KG1 (cell line): ENCODE data around the gene GLG1.
"Not testable (repeated sequence)": the region's sequence is repeated elsewhere in the genome, so short reads cannot be mapped to it uniquely, and the experiment has no call there.

Experiments used
- DNase-seq: peaks from one replicate; lab custom pipeline; 2025; lab: John Stamatoyannopoulos, UW

The GLG1 gene

DNA sequence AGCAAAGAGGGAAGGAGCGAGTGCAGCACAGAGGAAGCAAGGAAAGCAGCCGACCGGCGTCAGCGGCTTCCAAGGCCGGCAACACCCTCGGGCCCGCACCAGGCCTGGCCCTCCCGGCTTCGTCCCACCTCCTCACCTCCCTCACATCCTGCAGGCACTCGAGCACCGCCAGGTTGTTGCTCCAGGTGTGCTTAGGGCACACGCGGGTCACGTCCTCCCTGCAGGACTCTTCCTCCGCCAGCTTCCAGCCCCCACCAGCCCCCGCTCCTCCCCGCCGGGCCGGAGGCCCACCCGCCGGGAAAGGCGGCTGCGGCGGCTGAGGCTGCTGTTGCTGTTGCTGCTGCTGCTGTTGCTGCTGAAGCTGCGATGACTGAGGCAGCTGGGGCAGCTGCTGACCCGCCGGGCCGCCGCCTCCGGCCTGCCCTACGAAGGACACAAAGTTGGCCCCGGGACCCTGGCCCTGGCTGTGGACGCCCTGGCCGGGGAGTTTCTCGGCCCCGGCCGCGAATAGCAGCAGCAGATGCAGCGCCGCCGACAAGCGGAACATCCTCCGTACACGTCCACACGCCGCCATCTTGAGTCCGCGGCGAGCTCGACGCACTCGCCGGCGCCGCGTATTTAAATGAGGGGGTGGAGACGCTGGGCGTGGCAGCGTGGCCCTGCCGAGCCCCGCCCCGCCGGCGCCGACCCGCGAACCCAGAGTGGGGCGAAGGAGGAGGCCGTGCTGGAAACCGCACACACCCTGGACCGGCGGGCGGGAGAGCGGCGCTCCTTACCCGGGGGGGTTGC is at the start of gene GLG1:
TSS of gene GLG1 (minus strand) at position 594 of the 789 bp plus-strand sequence. CDS start at position 574, 20 bp downstream.
- peak; percentile 80 for DNase-seq

DNA sequence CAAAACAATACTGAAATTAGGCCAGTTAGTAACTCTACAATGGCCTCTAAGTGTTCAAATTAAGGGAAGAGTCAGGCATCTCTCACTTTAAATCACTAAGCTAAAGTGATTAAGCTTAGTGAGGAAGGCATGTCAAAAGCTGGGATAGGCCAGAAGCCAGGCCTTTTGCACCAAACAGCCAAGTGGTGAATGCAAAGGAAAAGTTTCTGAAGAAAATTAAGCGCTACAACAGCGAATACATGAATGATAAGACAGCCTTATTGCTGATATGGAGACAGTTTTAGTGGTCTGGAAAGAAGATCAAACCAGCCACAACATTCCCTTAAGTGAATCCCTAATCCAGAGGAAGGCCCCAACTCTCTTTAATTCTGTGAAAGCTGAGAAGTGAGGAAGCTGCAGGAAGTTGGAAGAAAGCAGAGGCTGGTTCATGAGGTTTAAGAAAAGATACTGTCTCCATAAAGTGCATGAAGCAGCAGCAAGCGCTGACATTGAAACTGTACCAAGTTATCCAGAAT is 47.7 kb upstream of the GLG1 start:
- no peak for DNase-seq

DNA sequence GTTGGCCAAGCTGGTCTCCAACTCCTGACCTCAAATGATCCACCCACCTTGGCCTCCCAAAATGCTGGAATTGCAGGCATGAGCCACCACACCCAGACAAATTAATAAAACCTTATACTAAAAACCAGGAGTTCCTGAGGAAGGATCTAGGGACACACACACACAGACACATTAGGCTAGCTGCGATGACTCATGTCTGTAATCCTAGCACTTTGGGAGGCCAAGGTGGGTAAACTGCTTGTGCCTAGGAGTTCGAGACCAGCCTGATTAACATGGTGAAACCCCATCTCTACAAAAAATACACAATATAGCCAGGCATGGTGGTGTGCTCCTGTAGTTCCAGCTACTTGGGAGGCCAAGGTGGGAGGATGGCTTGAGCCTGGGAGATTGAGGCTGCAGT is 46.0 kb upstream of the GLG1 start:
- DNase-seq = not testable (repeated sequence)

DNA sequence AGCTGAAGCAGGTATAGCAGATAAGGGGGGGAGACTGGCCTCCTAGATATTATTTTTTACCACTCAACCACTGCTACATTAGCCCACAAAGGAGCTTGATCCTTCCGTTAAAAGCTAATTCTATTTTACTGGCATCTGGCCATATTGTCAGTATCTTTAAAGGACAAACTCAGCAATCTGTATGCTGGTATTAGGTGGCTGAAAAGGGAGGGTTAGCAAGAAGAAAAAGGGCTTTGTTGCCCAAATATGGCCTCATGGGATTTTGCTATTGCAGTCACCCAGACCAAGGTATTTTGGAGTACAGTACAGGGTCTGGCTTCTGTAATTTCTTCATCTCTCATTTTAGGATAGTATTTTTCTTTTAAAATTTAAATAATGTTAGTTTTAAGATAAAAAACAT is 45.3 kb upstream of the GLG1 start:
- DNase-seq = no peak

DNA sequence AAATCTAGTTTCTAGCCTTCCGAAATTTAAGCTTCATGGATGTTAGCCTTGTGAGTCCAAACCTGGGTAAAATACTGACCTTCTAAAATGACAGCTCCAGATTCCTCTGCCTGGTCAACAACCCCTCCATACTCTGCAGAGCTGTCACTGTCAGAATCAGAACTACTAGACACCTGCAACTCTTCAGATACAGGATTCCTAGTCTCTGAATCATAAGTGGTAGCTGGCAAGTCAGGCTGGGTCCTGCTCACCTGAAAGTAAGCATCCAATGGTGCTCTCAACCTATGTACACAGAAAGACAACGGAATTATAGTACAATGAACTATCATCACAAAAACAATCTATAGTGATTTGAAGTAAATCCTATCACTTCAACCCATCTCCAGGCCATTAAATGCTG is 44.9 kb upstream of the GLG1 start:
- no peak for DNase-seq

DNA sequence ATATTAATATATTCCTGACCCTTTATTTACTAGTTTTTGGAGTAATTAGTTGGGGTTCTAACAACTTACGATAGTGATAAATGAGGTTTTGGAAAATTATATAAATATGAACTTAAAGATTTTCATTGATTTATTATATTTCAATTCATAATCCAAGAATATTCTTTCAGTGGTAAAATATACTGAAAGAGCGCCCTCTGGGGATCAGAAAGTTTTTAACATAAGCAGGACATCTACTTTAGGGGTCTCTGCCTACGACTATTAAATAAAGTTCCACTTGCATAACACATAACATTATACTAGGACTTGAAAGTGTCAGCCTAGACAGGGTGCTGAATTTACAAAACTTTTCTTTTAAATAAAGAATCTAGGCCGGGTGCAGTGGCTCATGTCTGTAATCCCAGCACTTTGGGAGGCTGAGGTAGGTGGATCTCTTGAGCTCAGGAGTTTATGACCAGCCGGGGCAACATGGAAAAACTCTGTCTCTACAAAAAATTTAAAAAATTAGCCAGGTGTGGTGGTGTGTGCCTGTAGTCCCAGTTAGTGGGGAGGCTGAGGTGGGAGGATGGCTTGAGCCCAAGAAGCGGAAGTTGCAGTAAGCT is 44.2 kb upstream of the GLG1 start:
- DNase-seq = no peak

DNA sequence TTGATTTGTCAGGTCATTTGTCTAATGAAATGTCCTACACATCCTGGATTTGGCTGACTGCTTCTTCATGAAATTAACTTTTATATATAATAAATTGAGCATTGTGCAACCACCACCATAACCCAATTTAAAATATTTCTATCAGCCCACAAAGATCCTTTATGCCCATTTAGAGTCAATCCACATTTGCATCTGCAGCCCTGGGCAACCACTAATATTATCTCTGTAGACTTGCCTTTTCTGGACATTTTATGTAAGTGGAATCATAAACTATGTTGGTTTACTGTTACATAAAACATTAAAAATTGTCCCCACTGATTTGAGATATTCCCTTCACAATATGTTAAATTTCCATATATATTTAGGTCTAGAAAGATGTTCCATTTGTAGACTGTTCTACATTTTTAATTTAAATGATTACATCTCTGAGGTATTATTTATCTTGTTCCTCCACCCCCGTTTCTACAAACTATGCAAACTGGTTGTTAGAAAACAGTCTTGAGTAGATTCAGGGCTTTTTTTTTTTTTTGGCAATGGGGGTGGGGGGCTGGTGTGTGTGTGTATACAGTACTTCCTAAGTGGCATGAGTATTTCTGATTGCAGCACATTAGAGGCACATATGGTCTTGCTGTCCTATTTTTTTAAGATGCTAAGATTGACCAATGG is 43.1 kb upstream of the GLG1 start:
- DNase-seq = no peak

DNA sequence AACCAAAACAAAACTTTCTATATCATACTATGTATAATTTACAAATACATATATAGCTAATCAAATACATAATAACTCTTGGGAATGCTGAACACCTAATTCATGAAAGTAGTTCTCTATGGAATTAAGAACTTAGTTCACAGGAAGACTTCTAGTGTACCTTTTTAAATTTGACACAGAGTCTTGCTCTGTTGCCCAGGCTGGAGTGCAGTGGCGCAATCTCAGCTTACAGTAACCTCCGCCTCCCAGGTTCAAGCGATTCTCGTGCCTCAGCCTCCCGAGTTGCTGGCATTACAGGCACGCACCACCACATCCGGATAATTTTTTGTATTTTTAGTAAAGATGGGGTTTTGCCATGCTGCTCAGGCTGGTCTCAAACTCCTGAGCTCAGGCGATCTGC is 35.1 kb upstream of the GLG1 start:
- DNase-seq = no peak

DNA sequence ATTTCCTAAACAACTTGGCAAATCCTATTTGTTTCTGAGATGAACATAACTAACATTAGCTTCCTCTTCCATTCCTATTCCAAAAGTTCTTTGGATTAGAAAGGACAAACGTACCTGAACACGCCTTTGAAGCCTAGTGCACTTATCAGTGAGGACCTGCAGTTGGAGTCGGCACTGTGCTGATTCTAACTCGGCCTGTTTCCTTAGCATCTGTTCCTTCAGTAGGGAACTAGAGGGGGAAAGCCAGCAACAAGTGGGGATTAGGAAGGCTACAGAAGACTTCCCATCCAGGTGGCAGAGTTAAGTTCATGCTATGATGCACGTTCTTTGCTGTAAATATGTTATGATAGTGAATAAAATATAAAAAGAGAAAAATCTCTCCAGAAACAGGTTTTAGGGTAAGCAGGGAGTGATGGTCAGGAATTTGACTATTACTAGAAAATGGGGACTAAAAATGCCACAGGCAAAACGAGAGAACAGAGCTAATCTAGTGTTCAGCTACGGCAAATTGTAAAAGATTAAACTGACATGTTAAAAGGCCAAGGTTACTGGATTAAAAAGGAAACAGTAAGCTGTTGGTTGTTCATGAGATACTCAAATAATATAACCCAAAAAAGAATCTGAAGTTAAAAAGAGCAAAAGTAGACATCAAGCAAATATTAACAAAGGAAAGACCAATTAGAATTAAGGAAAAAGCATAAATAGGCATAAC is 31.0 kb upstream of the GLG1 start:
- no peak for DNase-seq

DNA sequence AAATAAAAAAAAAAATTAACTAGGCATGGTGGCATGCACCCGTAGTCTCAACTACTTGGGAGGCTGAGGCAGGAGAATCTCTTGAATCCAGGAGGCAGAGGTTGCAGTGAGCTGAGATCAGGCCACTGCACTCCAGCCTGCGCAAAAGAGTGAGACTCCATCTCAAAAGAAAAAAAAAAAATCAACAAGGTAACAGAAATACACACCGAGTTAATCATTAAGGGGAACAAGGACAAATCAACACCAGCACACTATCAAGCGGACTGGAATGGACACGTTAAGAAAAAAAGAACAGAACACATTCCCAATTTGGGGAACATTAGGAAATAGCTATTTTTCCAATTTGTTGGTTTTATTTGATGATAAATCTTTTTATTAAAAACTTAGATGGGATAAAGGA is 28.4 kb upstream of the GLG1 start:
- DNase-seq = no peak

DNA sequence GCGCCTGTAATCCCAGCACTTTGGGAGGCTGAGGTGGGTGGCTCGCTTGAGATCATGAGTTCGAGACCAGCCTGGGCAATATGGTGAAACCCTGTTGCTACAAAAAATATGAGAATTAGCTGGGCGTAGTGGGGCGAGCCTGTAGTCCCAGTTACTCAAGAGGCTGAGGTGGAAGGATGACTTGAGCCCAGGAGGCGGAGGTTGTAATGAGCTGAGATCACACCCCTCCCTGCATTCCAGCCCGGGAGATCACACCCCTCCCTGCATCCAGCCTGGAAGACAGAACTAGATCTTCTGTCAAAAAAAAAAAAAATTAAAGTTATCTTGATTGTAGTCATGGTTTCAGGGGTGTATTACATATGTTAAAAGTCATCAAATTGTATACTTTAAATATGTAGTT is 26.8 kb upstream of the GLG1 start:
- no peak for DNase-seq

DNA sequence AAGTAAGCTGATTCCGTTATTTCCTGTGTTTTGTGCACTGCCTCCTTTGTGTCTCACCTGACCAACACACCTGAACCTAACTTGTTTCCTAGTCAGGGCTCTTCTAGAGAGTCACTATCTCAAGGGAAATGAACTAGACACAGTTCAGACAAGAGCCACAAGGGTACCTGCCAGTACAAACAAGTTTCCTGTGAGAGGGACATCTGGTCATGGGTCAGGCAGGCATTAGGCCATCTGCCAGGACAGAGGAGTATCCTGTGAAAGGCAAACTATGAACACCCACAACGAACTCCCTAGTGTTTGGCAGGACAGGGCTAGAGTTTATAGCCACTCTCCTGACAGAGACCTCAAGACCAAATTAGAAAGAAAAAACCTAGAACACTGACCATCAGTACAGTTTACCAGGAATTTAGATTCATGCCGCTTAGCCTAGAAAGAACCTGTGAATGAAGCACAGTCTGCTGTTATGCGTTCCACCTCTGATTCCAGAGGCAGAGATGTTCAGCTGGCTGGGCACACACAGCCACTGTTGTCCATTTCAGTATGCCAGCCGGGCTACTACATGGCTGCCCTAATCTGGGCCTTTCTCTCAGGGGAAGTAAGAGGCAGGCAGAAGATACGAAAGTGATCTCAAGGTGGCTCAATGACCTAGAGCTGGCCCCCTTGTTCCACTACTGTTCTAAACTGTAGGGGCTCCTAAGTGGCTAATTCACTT is 20.7 kb upstream of the GLG1 start:
- no peak for DNase-seq

DNA sequence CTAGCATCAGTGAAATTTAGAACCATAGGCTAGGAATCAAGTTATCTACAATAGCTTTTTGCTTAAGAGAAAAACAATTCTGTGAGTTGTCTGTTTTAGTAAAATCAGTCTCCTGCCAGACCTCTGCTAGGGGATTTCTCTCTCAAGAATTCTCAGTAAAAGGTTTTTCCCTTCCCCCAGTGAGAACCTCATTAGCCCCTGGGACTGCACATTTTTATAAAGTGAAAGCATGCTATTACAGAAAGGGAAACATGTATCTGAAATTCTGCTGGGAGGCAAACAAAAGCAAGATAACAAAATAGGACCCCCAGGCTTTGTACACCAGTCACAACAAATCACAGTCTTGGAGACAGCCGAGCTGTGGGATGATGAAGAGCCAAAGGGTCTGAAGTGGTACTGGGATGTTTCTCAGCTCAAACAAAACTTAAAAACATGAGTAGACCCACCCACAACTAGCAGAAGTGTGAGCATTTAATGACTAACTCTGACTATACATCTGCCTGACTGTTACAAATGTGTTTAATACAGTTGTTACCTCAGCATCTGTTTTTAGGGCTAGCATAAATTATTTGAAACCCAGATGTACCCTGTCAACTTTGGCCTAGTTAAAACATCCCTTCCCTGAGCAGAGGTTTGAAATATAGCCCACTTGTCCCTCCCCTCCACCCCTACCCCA is 20.0 kb upstream of the GLG1 start:
- DNase-seq = no peak

DNA sequence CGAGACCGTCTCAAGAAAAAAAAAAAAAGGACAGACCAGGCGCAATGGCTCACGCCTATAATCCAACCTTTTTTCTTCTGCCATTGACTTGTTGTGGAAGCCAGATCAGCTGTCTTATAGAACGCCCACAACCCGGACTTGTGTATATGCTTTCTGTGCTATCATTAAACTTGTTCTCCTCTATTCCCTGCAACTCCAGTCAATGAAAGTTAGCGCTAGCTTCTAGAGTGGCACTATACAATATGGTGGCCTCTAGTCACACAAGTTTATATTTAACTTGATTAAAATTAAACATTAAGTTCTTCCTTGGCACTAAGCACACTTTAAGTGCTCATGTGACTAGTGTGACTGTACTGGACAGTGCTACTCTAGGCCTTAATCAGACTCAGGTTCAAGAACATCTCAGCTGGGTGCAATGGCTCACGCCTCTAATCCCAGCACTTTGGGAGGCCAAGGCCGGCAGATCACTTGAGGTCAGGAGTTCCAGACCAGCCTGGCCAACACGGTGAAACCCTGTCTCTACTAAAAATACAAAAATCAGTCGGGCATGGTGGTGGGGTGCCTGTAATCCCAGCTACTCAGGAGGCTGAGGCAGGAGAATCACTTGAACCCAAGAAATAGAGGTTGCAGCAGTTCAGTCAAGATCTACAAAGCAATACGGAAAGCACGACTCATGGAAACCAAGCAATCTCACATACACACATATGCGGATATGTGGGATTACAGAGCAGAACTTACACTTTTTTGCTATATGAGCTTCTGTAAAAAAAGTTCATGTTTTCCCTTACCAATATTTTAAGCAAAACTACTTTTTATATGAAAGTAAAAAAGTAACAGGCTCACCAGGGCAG is 18.8 kb upstream of the GLG1 start:
- no peak for DNase-seq

DNA sequence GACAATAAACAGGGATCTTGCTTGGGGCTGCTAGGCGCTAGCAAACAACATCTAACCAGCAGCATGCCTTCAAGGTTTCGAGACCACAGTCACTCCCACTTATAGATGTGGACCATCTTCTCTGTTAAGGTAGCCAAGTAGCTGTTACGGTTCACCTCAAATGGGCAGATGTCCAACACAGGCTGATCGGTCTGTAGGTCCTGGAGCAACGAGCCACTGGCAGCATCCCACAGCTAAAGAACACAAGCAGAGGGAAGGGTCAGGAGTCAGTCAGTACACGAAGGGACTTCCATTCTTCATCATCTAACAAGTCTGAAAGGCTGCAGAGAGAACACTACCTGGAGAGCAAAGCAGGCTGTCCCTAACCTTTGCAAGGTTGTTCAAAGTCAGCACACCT is 16.9 kb upstream of the GLG1 start:
- no peak for DNase-seq

DNA sequence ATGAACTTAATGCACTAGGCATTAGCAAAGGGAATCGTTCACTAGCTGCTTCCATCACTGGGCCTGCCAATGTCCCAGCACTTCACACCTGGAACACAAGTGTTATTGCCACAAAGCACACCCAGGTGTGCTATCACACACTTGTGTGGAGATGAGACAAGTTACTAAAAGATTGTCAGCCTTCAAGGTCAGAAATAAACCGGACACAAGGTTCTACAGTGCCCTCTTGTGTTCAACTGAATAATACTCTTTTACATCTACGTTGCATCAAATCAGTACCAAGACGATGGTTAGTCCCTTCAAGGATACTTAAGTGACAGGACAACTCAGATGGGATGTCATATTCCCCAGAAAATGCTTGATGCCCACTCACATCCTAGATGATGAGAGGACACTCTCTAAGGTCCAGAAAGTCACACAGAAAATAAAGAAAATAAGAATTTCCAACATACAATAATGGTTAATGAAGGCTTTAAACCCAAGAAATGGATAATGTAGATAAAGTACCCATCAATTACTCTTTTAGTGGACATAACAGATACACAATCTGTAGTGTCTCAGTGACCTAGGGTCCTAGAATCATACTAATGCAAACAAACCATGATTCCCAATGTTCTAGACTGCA is 16.4 kb upstream of the GLG1 start:
- no peak for DNase-seq

DNA sequence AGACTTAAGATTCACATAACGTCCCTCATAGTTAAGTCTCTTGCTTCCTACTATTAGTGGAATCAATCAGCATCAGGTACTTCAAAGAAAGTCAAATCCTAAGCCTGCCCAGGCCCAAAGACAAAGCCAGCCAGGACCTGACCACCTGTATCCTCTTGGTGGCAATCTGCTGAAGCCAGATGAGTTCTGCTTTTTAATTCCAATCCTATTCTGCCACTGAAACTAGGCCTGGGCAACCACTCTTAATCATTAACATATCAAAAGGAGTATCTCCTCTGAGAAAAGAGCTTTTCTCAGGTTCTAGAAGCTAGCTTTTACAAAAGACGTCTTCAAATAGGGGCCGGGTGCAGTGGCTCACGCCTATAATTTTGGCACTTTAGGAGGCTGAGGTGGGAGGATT is 15.1 kb upstream of the GLG1 start:
- DNase-seq = no peak

DNA sequence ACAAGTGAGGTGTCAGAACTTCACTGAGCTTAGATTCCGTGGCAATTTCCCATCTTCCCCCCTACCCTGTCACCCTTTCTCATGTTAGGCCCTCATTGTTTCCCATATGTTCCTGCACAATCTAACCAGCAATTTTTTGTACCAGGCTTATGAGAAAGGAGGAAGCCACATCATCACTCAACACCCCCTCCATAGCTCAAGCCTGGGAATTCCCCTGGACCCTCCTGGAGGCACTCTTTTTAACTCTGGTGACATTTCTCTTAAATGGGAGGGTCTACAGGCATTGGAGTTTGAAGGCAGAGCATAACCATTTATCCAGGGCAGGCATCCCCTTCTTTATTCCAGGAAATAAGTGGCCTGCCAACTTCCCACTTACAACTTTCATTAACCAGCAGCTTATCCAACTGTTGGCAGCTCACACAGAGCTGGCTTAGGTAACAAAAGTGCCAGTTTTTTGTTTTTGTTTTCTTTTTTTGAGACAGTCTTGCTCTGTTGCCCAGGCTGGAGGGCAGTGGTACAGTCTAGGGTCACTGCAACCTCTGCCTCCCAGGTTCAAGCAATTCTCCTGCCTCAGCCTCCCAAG is 10.4 kb upstream of the GLG1 start:
- no peak for DNase-seq

DNA sequence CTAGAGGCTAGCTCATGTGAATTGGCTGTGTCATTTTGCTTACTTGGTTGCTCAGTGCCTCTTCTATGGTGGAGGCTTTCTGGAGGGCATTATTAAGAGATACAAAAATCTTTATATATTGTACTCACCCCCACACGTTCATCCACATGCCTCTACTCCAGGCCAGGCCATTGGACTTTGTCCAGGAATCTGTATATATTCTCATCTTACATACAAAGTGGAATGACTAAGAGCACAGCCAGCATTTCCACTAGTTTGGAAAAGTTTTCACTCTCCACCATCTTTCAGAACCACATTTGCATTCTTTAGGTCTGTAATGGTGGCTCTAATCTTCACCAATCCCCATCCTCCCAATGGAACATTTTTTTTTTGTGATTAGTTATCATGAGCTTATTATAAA is 4.8 kb upstream of the GLG1 start:
- no peak for DNase-seq
